ENCODE results near the gene MARK4.

GRCh38 chr19:45250216-45250831 is 747 bp upstream of the MARK4 start:
- TF ChIP-seq POLR2A (IDR thresholded peaks at IDR 0.05; ENCODE audit: borderline replicate concordance, extremely low read depth, insufficient read depth, insufficient read length) = no peak
- no peak for TF ChIP-seq TCF7L2 (IDR thresholded peaks at IDR 0.05; ENCODE audit: borderline replicate concordance, extremely low read depth, insufficient read depth, insufficient read length)
- TF ChIP-seq CTCF (IDR thresholded peaks at IDR 0.05 in 2 of 3, conservative IDR thresholded peaks at IDR 0.05 in 1 of 3; ENCODE audit: borderline replicate concordance in 1 of 3, insufficient read depth in 1 of 3, low read depth in 2 of 3, low read length in 2 of 3) = no peak
- no peak for TF ChIP-seq ZFX (IDR thresholded peaks at IDR 0.05)
- TF ChIP-seq YY1 (IDR thresholded peaks at IDR 0.05; ENCODE audit: extremely low read depth, insufficient replicate concordance, low read depth, low read length) = no peak
- no peak for TF ChIP-seq CEBPB (IDR thresholded peaks at IDR 0.05; ENCODE audit: low read depth)
